Dermis microvascular lymphatic vessel endothelial cell (primary cell): ENCODE data around the gene NPBWR2. TPM values are rescaled to one million over a fixed set of nuclear protein-coding genes. Genes with fewer than 3 reads are reported as not detected.
"Not testable (repeated sequence)": the region's sequence is repeated elsewhere in the genome, so short reads cannot be mapped to it uniquely, and the experiment has no call there.

Experiments
- DNase-seq, 2 donors: peaks; one replicate each; pipeline versions ENCODE4 v3.0.0 to v3.0.0-alpha.2; 2010; ENCODE audit warnings: low read depth in 2 of 2
- total RNA-seq: library from RNA; depleted of rRNA; stranded (reverse); fragments of >200 nt; gene quantifications from 2 replicates; pipeline ENCODE4 v1.2.1, GENCODE V29; 2014

Gene NPBWR2
- total RNA-seq, 1 donor from 2014 or later: not detected

DNA sequence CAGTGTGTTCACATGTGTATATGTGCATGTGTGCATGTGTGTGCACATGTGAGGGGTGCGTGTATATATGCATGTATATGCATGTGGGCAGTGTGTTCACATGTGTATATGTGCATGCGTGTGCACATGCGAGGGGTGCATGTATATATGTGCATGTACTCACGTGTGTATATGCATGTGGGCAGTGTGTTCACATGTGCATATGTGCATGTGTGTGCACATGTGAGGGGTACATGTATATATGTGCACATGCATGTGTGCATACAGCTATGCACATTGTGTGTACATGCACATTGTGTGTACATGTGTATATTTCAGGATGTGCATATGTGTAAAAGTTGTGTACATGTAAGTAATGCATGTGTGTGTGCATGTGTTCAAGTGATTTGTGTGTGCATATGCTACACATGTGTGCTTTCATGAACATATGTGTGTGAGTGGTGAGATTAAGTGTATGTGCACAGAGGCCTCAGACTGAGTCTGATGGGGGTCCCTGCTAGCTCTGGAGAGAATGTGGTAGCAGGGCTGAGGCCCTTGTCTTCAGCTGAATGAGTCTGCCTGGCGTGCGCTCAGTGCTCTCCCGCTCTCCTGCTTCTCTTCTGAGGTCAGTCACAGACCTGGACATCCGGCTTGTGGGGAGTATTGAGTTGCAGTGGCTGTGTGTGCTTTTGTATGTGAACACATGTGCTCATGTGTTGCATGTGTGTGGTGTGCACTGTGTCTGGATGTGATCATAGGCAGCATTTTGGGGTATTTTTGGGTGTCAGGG lies 37.0 kb upstream of the NPBWR2 start:
- DNase-seq: no peak

DNA sequence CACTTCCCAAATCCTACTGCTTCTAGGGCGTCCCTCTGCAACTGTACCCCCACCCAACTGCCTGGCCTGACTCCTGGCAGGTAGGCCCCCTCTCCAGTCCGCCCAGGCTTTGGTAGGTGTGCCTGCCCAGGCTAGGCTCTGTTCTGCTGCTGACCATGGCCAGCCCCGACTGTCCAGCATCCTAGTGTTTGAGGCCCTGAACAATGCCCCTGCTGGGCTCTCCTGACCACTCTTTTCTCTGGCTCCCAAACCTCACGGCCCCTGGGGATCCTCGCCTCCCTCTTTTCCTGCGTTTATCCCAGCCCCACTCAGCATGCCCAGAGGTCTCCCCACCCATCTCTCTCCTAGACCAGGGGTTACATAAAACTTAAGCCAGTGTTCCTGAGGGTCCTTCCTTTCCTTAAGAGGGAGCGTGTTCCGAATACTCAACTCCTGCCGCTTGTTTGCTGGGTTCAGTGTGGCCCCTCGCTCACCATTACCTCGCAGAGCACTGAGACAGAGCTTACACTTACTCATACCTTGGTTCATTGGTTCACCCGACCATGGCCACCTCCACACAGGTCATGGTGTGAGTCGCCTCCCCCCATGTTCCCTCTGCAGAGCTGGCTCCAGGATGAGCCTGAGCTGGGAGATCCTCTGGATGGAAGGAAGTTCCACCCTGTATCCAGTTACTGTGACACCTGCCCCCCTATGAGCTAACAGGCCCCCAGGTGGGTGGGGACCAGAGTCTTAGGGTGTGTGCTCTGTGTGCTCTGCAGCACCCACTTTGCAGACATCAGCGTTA lies 35.8 kb upstream of the NPBWR2 start:
- no peak for DNase-seq

DNA sequence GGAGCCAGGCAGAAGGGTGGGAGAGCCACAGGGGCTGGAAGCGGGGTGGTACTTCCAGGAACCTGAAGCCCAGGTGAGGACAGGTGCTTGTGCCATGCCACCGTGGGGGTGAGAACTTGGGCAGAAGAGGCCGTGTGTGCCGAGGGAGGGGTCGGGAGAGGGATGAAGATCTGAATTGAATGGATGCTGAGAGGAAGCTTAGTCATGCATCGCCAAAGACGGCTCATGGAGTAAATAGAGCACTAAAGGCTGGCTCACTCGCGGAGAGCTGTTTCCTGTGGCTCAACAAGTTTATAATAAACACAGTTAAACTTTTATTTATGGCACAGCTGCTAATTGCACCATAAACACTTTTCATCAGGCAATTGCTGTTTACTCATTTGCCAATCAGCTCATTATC lies 35.2 kb upstream of the NPBWR2 start:
- peak in 1 of 2 donors; percentile 41 for DNase-seq

DNA sequence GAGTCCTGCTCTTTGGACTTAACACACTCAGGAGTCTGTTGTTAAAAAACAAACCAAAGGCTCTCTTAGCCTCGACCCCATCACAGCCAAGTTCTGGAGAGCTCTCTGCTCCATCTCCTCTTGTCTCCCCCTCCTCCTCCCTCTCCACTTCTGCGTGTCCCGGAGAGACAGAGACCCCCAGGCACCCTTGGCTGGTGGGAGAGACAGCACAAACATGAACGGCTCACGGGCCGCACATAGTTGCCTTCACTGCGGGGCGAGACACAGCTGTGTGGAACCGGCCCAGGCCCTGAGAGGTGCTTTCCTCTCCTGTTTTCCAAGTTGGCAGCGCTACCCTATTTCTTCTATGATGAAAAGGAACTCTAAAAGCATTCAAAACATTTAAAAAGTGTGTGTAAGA lies 33.6 kb upstream of the NPBWR2 start:
- no peak for DNase-seq

DNA sequence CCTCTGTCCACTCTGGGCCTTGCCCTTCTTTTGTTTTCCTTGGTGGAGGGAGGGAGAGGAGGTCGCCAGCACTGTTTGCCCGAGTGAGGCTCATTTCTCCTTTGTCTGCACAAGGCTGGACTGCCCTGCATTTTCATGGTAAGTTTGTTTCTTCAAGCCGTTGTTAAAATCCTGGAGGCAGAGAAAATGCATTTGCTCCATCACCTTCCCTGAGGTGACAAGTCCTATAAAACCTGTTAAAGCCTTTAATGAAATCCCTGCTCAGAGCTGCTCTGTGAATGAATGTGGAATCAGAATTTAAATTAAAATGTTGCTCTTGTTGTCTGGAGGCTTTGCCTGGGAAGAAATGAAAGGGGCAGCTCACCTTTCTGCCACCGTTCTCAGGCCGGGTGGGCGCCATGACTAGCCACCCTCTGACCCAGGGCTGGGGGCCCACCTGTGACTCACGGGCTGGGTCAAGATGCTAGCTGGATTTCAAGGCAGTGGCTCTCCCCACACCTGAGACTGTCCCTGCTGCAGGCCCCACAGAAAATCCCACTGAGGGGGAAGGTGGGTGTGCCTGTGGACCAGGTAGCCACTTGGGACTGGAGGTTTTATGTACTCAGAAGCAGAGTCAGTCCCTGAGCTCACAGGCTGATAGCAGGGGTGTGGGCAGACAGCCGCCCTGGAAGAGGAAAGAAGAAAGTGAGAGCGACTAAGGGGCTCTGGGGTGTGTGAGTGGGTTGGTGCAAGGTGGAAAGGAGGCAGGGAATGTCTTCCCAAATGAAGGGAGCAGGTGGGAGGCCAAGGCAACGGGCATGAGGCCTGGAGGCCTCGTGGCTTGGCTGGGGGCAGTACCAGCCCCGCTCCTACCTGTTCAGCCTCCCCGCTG lies 32.9 kb upstream of the NPBWR2 start:
- DNase-seq: no peak

DNA sequence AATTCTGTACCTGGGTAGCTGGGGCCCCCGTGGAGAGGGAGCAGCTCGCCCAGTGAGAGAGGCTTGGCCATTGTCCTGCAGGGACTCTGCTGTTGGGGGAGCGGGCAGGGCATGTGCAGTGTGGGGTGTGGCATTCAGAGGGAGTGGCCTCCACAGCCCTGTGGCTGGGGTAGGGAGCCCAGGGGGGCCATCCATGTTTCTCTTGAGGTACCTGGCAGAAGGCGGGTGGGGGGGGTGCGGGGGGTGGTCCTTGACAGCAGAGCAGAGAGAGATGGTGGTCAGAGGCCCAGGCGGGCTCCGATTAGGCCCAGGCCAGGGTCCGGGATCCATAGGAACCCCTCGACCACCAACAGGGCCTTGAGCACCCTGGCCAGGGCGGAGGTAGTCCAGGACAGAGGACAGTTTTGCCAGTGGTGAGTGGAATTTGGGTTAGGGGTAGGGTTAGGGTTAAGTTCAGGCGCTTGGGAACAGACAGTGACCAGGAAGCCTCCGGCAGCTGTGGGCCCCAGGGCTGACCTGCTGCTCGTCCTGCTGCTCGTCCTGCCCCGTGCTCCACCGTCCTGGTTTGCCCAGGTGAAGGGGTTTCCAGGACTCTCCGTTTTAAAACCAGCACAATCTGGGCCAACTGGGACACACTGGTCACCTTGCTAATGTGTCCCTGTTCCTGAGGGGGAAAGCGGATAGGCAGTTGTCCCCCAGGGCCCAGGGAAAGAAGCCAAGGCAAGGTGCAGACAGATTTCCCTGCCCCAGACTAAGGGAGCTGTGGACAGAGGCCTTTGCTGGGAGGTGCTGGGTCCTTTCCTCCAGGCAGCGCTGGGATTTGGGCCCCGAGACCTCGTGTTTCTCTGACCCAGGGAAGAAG lies 32.1 kb upstream of the NPBWR2 start:
- no peak for DNase-seq

DNA sequence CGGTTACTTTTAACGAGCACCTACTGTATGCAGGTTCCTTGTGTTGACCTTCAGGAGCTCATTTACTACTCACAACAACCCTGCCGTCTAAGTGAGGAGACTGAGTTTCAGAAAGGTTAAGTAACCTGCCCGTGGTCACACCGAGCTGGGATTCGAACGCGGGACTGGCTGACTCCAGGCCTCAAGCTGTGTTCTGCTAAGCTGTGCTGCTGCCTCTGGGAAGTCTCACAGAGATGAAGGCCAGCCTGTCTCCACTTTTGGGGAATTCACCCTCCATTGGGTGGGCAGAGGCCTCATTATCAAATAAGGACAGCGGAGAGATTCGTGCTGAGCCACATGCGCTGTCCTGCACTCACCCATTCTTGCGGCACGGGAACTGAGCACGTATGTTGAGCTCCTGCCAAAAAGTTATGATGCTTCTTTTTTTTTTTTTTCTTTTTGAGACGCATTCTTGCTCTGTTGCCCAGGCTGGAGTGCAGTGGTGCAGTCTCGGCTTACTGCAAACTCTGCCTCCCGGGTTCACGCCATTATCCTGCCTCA lies 31.0 kb upstream of the NPBWR2 start:
- DNase-seq: no peak

DNA sequence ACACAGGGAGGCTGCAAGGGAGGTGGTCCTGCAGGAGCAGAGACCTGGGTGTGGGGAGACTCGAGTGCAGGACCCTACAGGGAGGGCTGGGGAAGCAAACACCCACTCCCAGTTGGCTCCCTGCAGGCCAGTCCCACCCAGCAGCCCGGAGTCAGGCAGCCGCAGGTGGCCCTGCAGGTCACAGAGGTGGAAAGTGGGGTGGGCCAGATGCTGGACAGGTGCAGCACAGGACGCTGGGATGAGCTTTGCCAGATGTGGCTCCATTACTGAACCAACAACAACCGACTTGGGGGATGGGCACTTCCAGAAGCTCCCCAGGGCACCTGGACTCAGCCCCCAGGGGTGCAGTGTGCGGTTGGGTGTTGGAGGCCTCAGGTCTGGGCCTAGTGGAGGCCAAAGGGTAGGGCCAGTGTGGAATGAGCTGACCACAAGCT lies 30.2 kb upstream of the NPBWR2 start:
- DNase-seq: no peak

DNA sequence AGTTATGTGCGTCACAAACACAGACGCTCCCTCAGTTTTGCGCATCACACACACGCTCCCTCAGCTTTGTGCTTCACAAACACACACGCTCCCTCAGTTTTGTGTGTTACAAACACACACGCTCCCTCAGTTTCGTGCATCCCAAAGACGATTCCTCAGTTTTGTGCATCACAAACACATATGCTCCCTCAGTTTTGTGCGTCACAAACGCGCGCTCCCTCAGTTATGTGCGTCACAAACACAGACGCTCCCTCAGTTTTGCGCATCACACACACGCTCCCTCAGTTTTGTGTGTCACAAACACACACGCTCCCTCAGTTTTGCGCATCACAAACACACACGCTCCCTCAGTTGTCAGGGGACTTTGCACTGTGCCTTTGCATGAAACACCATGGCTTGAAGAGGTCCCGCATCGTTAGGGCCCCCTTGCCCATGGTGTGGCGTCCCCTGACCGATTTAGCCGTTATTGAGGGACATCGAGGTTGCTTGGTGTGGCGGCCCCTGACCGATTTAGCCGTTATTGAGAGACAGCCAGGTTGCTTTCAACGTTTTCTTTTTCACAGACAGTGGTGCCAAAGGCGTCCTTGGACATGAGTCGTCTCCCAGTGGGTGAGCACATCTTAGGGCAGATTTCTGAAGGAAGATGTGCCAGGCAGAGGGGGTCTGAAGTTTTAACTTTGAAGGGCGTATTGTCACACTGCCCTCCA lies 28.8 kb upstream of the NPBWR2 start:
- DNase-seq: no peak

DNA sequence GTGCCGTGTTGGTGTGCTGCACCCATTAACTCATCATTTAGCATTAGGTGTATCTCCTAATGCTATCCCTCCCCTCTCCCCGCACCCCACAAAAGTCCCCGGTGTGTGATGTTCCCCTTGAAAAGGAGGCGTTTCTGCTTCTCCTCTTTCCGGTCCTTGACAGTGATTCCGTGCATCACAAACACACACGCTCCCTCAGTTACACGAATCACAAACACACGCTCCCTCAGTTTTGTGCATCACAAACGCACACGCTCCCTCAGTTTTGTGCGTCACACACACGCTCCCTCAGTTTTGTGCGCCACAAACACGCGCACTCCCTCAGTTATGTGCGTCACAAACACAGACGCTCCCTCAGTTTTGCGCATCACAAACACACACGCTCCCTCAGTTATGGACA lies 27.4 kb upstream of the NPBWR2 start:
- not testable (repeated sequence) for DNase-seq

DNA sequence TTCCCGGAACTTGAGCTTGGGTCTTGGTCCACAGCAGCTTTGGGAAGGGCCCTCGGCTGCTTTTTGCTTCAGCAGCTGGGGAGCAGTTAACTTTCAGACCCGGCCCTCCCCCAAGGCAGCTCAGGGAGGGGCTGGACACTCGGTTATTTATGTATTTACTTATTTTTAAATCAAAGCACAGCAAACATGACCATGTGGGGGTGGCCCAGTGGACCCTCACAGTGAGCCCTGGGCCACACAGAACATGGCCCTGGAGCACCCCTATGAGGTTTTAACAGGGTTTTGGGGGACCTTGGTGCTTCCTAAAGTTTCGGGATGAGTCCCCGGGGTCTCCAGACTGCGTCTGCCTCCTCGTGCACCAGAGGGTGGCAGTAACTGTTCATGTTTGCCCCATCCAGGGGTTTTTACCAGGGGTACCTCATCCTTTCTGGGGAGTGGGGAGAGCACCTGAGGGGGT lies 26.6 kb upstream of the NPBWR2 start:
- DNase-seq: no peak

DNA sequence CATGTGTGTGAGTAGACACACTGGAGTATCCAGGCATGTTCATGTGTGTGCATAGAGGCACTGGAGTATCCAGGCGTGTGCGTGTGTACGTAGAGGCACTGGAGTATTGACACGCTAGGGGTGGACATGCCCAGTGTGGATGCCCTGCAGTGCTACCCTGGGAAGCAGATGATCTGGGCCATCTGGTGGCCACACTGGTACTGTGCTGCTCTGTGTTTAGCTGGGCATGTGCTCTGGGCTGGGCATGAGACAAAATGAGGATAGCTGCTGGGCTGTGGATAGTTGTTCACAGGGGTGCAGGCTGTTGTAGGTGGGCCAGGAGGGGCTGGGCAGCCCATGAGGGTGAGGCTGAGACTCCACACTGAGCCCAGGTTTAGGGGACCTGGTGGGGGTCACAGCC lies 24.0 kb upstream of the NPBWR2 start:
- DNase-seq: peak in 1 of 2 donors; percentile 30

DNA sequence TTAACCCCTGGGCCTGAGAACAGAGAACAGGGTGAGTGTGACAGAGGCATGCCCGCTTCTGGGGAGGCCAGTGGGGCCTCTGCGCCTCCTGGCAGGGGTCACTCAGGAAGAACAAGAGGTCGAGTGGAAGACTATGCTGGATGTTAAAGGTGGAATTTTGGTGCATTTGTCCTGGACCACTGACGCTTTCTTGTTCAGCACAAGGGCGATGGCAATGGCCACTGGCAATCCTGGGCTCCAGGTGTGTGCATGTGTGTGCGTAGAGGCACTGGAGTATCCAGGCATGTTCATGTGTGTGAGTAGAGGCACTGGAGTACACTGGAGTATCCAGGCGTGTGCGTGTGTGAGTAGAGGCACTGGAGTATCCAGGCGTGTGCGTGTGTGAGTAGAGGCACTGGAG lies 23.5 kb upstream of the NPBWR2 start:
- DNase-seq: no peak

DNA sequence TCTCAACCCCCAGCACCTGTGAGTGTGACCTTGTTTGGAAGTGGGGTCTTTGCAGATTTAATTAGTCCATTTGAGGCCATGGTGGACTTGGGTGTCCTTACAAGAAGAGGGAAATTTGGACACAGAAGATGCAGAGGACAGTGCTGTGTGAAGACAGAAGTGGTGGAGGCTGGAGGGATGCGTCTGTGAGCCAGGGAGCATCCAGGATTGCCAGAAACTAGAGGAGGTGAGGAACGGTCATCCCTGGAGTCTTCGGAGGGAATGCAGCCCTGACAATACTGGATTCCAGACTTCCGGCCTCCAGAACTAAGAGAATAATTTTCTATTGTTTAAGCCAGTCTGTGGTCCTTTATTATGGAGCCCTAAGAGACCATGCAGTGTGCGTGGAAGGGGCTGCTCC lies 22.9 kb upstream of the NPBWR2 start:
- no peak for DNase-seq

DNA sequence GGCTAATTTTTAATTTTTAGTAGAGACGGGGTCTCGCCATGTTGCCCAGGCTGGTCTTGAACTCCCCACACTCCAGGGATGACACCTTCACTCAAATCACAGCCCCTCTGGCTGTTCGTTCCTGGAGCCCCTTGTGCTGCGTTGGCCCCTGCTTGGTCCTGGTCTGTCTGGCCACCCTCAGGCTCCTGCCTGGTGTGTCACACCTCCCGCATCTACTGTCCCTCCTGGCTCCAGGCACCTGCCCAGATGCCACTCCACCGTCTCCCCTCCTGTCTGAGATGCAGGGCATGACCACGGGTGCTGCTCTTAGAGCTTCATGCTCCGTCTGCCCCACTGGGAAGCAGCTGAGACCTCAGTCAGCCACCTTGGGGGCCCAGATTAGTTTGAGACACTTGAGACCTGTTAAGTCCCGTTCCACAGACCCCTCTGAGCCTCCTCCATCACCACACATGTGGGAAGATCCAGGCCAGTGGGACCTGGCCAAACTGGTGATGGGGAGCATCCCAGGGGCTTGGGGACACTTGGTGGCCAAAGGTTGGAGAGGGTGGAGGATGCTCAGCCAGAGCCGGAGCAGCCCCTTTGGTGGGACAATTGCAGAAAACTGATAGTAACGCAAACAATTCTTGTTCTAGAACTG lies 21.9 kb upstream of the NPBWR2 start:
- DNase-seq: no peak

DNA sequence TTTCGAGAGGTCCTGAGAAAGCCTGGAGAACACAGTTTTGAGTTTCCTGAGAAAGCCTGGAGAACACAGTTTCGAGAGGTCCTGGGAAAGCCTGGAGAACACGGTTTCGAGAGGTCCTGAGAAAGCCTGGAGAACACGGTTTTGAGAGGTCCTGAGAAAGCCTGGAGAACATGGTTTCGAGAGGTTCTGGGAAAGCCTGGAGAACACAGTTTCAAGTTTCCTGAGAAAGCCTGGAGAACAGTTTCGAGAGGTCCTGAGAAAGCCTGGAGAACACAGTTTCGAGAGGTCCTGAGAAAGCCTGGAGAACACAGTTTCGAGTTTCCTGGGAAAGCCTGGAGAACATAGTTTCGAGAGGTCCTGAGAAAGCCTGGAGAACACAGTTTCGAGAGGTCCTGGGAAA lies 16.2 kb upstream of the NPBWR2 start:
- DNase-seq: not testable (repeated sequence)

DNA sequence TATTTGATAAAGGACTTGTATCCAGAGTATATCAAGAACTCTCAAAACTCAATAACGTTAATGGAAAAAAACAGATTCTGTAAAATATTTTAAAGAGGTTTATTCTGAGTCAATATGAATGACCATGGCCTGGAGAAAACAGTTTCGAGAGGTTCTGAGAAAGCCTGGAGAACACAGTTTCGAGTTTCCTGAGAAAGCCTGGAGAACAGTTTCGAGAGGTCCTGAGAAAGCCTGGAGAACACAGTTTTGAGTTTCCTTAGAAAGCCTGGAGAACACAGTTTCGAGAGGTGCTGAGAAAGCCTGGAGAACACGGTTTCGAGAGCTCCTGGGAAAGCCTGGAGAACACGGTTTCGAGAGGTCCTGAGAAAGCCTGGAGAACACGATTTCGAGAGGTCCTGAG lies 15.6 kb upstream of the NPBWR2 start:
- DNase-seq: not testable (repeated sequence)

DNA sequence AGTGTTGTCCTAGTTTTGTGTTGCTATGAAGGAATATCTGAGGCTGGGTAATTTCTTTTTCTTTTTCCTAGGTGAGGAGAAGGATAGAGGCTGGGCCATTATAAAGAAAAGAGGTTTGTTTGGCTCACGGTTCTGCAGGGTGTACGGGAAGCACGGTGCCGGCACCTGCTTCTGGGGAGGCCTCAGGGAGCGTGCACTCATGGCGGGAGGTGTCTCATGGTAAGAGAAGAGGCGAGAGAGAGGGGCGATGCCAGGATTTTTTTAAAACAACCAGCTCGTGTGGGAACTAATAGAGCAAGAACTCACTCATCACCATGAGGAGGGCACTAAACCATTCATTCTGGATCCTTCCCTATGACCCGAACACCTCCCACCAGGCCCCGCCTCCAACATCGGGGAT lies 14.2 kb upstream of the NPBWR2 start:
- no peak for DNase-seq

DNA sequence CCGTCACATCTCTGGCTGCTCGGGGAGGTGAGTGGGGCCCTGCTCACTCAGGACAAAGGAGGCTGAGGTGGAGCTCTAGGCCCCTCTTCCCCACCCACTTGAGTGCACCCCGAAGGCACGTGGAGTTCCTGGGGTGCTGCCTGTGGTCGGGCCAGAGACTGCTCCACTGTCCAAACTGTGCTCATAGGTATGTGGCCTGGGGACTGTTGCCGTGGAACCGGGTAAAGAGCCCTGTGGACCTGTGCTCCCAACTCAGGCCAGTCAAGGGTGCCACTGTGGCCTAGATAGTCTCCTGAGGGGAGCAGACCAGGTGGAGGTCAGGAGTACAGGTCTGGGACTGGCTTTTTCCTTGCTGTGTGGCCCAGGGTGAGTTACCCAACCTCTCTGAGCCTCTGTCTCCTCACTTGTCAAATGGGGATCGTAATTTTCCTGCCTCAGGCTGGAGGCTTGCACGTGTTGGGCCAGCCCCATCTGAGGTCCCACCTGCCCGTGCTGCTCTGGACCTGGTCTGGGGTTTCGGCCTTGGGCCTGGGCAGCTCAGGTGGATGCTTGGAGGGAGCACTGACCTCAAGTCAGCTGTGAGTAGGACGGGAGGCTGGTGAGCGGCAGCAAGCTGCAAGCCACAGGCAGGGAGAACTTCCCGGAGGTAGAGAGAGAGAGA lies 12.4 kb upstream of the NPBWR2 start:
- DNase-seq: no peak
